HepG2 (cell line): Measurements from ENCODE around the gene BRD3. TPM values are rescaled to one million over a fixed set of nuclear protein-coding genes. Genes with fewer than 3 reads are reported as not detected.

Source experiments
- HOXD1 ChIP-seq: sonication (generic); formaldehyde crosslinking; IDR thresholded peaks from 2 replicates; pipeline ENCODE4 v1.5.0; 2020; ENCODE audit warnings: missing genetic modification reagents
- LCORL ChIP-seq, 2 experiments: fragments of 450-650 bp in 1 of 2; sonication (generic) in 1 of 2; formaldehyde crosslinking in 1 of 2; IDR thresholded peaks; 2 replicates each; pipeline versions ENCODE4 v1.5.0 to v1.6.1; 2017 to 2020; ENCODE audit warnings: antibody characterized with exemption in 1 of 2, missing genetic modification reagents in 1 of 2
- NFATC3 ChIP-seq: sonication (generic); formaldehyde crosslinking; IDR thresholded peaks from 2 replicates; pipeline ENCODE4 v1.5.1; 2020; ENCODE audit warnings: mild to moderate bottlenecking, missing genetic modification reagents
- NR2C2 ChIP-seq: sonication (generic); formaldehyde crosslinking; IDR thresholded peaks from 2 replicates; pipeline ENCODE4 v1.4.0; 2020; ENCODE audit warnings: missing genetic modification reagents, mild to moderate bottlenecking, moderate library complexity, borderline replicate concordance
- NR3C1 ChIP-seq: sonication (generic); formaldehyde crosslinking; IDR thresholded peaks from 2 replicates; pipeline ENCODE4 v1.4.0; 2020; ENCODE audit warnings: missing genetic modification reagents
- PHF21A ChIP-seq: sonication (generic); formaldehyde crosslinking; IDR thresholded peaks from 2 replicates; pipeline ENCODE4 v1.5.0; 2020; ENCODE audit warnings: mild to moderate bottlenecking, missing genetic modification reagents
- SALL1 ChIP-seq: sonication (generic); formaldehyde crosslinking; IDR thresholded peaks from 2 replicates; pipeline ENCODE4 v1.8.0; 2022; ENCODE audit warnings: mild to moderate bottlenecking, missing genetic modification reagents
- SIX4 ChIP-seq: sonication (generic); formaldehyde crosslinking; IDR thresholded peaks from 2 replicates; pipeline ENCODE4 v1.4.0; 2020; ENCODE audit warnings: missing genetic modification reagents
- SPEN ChIP-seq: sonication (generic); formaldehyde crosslinking; IDR thresholded peaks from 2 replicates; pipeline ENCODE4 v1.5.1; 2020; ENCODE audit warnings: low read depth, mild to moderate bottlenecking, missing genetic modification reagents
- SRSF4 ChIP-seq: fragments of 200-400 bp; formaldehyde crosslinking; IDR thresholded peaks from one replicate; pipeline ENCODE4 v1.6.1; 2018; ENCODE audit warnings: mild to moderate bottlenecking, low read depth, low read length, moderate library complexity; ENCODE audit not compliant: poor library complexity, severe bottlenecking
- TEAD2 ChIP-seq: sonication (generic); formaldehyde crosslinking; IDR thresholded peaks from 2 replicates; pipeline ENCODE4 v1.9.0; 2021; ENCODE audit warnings: missing genetic modification reagents
- ZKSCAN8 ChIP-seq: IDR thresholded peaks from 2 replicates; pipeline ENCODE4 v1.6.1; 2016; ENCODE audit warnings: borderline replicate concordance, missing genetic modification reagents, missing compliant biosample characterization
- ZNF335 ChIP-seq: sonication (generic); formaldehyde crosslinking; IDR thresholded peaks from 2 replicates; pipeline ENCODE4 v1.4.0; 2020; ENCODE audit warnings: missing genetic modification reagents
- ZNF382 ChIP-seq: sonication (generic); formaldehyde crosslinking; IDR thresholded peaks from 2 replicates; pipeline ENCODE4 v1.5.0; 2020; ENCODE audit warnings: missing genetic modification reagents, mild to moderate bottlenecking, borderline replicate concordance
- ZNF672 ChIP-seq: sonication (generic); formaldehyde crosslinking; IDR thresholded peaks from 2 replicates; pipeline ENCODE4 v1.8.1; 2022; ENCODE audit warnings: missing genetic modification reagents
- ZNF709 ChIP-seq: sonication (generic); formaldehyde crosslinking; IDR thresholded peaks from 2 replicates; pipeline ENCODE4 v1.5.0; 2020; ENCODE audit warnings: mild to moderate bottlenecking, missing genetic modification reagents
- ZNF839 ChIP-seq: sonication (generic); formaldehyde crosslinking; IDR thresholded peaks from 2 replicates; pipeline ENCODE4 v1.4.0; 2020; ENCODE audit warnings: missing genetic modification reagents, mild to moderate bottlenecking, borderline replicate concordance
- polyA plus RNA-seq, 8 experiments: library from polyadenylated mRNA; depleted of rRNA in 3 of 8; stranded (reverse) in 7 of 8; unstranded in 1 of 8; fragments of >200 nt; fragmentation: Illumina TruSeq in 4 of 8; extraction: Trizol in 4 of 8; gene quantifications; 2 replicates each; pipeline versions ENCODE4 v1.2.1 to v1.2.3, GENCODE V29; 2011 to 2016; ENCODE audit warnings: low read depth in 4 of 8, missing spikeins in 1 of 8, mixed read lengths in 1 of 8; ENCODE audit not compliant: insufficient read depth in 1 of 8
- total RNA-seq, 5 experiments: library from RNA; depleted of rRNA; stranded (reverse); fragments of >200 nt; fragmentation: Illumina TruSeq; extraction: Trizol; gene quantifications; 2 replicates each; pipeline ENCODE4 v1.2.3, GENCODE V29; 2016; ENCODE audit warnings: low read depth in 1 of 5
- TF ChIP-seq, protein P1 (sequence below): sonication (generic); formaldehyde crosslinking; IDR thresholded peaks from 2 replicates; pipeline ENCODE4 v1.8.0; 2022; ENCODE audit warnings: missing genetic modification reagents, mild to moderate bottlenecking, inconsistent platforms, borderline replicate concordance
- TF ChIP-seq, protein P2 (sequence below): sonication (generic); formaldehyde crosslinking; IDR thresholded peaks from 2 replicates; pipeline ENCODE4 v1.4.0; 2020; ENCODE audit warnings: missing genetic modification reagents, mild to moderate bottlenecking, borderline replicate concordance
- TF ChIP-seq, protein P3 (sequence below): fragments of 450-650 bp; IDR thresholded peaks from 2 replicates; pipeline ENCODE4 v1.6.1; 2017; ENCODE audit warnings: mild to moderate bottlenecking
- TF ChIP-seq, protein P4 (sequence below): fragments of 450-650 bp; IDR thresholded peaks from 2 replicates; pipeline ENCODE4 v1.6.1; 2016

BRD3 gene
- total and polyA plus RNA-seq, 2 of the 13 experiments (the other 11 are each of a cell fraction or from before 2014, with no cell fraction given): 5.9 to 12.9 TPM

- TF ChIP-seq SIX4 (CRISPR knock-in tag): no peak
- TF ChIP-seq, protein P1, sequence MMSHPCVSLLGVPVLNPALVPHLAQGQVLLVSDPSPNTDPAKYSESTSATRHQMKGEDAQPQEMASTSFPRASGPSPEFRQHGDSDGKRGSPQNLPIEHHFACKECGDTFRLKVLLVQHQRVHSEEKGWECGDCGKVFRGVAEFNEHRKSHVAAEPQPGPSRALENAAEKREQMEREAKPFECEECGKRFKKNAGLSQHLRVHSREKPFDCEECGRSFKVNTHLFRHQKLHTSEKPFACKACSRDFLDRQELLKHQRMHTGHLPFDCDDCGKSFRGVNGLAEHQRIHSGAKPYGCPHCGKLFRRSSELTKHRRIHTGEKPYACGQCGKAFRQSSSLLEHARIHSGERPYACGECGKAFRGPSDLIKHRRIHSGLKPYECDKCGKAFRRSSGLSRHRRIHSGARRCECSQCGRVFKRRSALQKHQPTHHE: peak; percentile 30; the same call in 1 of the 2 replicates
- TF ChIP-seq HOXD1 (CRISPR knock-in tag): 0 out of 2 replicates have a peak, but pooled peaks have one; percentile 18
- TF ChIP-seq ZNF335 (CRISPR knock-in tag): no peak
- no peak for TF ChIP-seq LCORL (IDR thresholded peaks at IDR 0.05)
- TF ChIP-seq LCORL (CRISPR knock-in tag; IDR thresholded peaks at IDR 0.05): peak; percentile 87
- TF ChIP-seq SALL1: peak; percentile 84
- no peak for TF ChIP-seq ZNF672 (CRISPR knock-in tag)
- TF ChIP-seq, protein P2, sequence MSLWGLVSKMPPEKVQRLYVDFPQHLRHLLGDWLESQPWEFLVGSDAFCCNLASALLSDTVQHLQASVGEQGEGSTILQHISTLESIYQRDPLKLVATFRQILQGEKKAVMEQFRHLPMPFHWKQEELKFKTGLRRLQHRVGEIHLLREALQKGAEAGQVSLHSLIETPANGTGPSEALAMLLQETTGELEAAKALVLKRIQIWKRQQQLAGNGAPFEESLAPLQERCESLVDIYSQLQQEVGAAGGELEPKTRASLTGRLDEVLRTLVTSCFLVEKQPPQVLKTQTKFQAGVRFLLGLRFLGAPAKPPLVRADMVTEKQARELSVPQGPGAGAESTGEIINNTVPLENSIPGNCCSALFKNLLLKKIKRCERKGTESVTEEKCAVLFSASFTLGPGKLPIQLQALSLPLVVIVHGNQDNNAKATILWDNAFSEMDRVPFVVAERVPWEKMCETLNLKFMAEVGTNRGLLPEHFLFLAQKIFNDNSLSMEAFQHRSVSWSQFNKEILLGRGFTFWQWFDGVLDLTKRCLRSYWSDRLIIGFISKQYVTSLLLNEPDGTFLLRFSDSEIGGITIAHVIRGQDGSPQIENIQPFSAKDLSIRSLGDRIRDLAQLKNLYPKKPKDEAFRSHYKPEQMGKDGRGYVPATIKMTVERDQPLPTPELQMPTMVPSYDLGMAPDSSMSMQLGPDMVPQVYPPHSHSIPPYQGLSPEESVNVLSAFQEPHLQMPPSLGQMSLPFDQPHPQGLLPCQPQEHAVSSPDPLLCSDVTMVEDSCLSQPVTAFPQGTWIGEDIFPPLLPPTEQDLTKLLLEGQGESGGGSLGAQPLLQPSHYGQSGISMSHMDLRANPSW (CRISPR knock-in tag): no peak
- 0 out of 2 replicates have a peak, but pooled peaks have one; percentile 23 for TF ChIP-seq ZNF839
- TF ChIP-seq ZNF709 (CRISPR knock-in tag): no peak; the same call in 1 of the 2 replicates
- no peak for TF ChIP-seq NR3C1 (CRISPR knock-in tag)
- TF ChIP-seq TEAD2 (CRISPR knock-in tag): no peak
- TF ChIP-seq, protein P3, sequence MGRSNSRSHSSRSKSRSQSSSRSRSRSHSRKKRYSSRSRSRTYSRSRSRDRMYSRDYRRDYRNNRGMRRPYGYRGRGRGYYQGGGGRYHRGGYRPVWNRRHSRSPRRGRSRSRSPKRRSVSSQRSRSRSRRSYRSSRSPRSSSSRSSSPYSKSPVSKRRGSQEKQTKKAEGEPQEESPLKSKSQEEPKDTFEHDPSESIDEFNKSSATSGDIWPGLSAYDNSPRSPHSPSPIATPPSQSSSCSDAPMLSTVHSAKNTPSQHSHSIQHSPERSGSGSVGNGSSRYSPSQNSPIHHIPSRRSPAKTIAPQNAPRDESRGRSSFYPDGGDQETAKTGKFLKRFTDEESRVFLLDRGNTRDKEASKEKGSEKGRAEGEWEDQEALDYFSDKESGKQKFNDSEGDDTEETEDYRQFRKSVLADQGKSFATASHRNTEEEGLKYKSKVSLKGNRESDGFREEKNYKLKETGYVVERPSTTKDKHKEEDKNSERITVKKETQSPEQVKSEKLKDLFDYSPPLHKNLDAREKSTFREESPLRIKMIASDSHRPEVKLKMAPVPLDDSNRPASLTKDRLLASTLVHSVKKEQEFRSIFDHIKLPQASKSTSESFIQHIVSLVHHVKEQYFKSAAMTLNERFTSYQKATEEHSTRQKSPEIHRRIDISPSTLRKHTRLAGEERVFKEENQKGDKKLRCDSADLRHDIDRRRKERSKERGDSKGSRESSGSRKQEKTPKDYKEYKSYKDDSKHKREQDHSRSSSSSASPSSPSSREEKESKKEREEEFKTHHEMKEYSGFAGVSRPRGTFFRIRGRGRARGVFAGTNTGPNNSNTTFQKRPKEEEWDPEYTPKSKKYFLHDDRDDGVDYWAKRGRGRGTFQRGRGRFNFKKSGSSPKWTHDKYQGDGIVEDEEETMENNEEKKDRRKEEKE: no peak
- TF ChIP-seq ZKSCAN8 (CRISPR knock-in tag): no peak
- peak; percentile 60; the same call in 1 of the 2 replicates for TF ChIP-seq SPEN (CRISPR knock-in tag)
- TF ChIP-seq, protein P4, sequence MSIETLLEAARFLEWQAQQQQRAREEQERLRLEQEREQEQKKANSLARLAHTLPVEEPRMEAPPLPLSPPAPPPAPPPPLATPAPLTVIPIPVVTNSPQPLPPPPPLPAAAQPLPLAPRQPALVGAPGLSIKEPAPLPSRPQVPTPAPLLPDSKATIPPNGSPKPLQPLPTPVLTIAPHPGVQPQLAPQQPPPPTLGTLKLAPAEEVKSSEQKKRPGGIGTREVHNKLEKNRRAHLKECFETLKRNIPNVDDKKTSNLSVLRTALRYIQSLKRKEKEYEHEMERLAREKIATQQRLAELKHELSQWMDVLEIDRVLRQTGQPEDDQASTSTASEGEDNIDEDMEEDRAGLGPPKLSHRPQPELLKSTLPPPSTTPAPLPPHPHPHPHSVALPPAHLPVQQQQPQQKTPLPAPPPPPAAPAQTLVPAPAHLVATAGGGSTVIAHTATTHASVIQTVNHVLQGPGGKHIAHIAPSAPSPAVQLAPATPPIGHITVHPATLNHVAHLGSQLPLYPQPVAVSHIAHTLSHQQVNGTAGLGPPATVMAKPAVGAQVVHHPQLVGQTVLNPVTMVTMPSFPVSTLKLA: peak; percentile 68
- TF ChIP-seq ZNF382 (CRISPR knock-in tag): no peak
- TF ChIP-seq NFATC3: no peak
- TF ChIP-seq PHF21A (CRISPR knock-in tag): peak; percentile 80
- no peak for TF ChIP-seq NR2C2 (CRISPR knock-in tag)
- no peak for TF ChIP-seq SRSF4
Measured at GRCh38 chr9:134057751-134058701, 9.8 kb downstream of the BRD3 start (continued).
